Caco-2 (cell line): ENCODE data around the gene SLC47A2. TPM values are rescaled to one million over a fixed set of nuclear protein-coding genes. Genes with fewer than 3 reads are reported as not detected.

Experiments
- BruUV-seq: library from RNA; stranded (reverse); fragments of 400-500 nt; replicated peaks from 2 replicates; lab custom pipeline; 2021; lab: Mats Ljungman, UMichigan
- CTCF ChIA-PET: fragments of 300-600 bp; sonication (Branson Sonifier 250); formaldehyde crosslinking; loops from one replicate; lab custom pipeline; 2022; ENCODE audit warnings: antibody characterized with exemption; lab: Charles Lee
- POLR2A ChIA-PET: fragments of 300-600 bp; sonication (Branson Sonifier 250); formaldehyde crosslinking; loops from one replicate; lab custom pipeline; 2022; ENCODE audit warnings: antibody characterized with exemption; lab: Charles Lee
- DNase-seq, 2 experiments: peaks; one replicate each; pipeline versions ENCODE4 v3.0.0 to v3.0.0-alpha.2; 2020 to 2022
- H3K27me3 ChIP-seq: replicated peaks from 2 replicates; pipeline ENCODE4 v1.6.0; 2011; ENCODE audit warnings: low read length; ENCODE audit not compliant: control insufficient read depth, insufficient read depth
- H3K36me3 ChIP-seq: 2 replicates; pipeline ENCODE4 v1.5.1; 2011; ENCODE audit warnings: low read length; ENCODE audit not compliant: control insufficient read depth, insufficient read depth
- H3K4me1 ChIP-seq: fragments of 250-450 bp; sonication (Bioruptor Pico); 2 replicates; pipeline ENCODE4 v1.5.1; 2020; ENCODE audit warnings: mild to moderate bottlenecking
- H3K4me3 ChIP-seq: 2 replicates; pipeline ENCODE4 v1.5.1; 2011; ENCODE audit warnings: low read depth, mild to moderate bottlenecking, control low read depth, low read length
- H3K9me3 ChIP-seq: fragments of 250-450 bp; sonication (Bioruptor Pico); 2 replicates; pipeline ENCODE4 v1.5.1; 2020; ENCODE audit warnings: mild to moderate bottlenecking, moderate library complexity
- H3K27ac Mint-ChIP-seq: one replicate; pipeline ENCODE4 v1.8.0; 2022; ENCODE audit warnings: mixed read lengths; ENCODE audit not compliant: unreplicated experiment
- H3K27me3 Mint-ChIP-seq: one replicate; pipeline ENCODE4 v1.8.0; 2022; ENCODE audit warnings: mixed read lengths; ENCODE audit not compliant: insufficient read depth, unreplicated experiment
- H3K36me3 Mint-ChIP-seq: one replicate; pipeline ENCODE4 v1.8.0; 2022; ENCODE audit warnings: mild to moderate bottlenecking, mixed read lengths; ENCODE audit not compliant: insufficient read depth, unreplicated experiment
- H3K4me1 Mint-ChIP-seq: one replicate; pipeline ENCODE4 v1.8.0; 2022; ENCODE audit warnings: low read depth, mixed read lengths; ENCODE audit not compliant: unreplicated experiment
- H3K4me3 Mint-ChIP-seq: one replicate; pipeline ENCODE4 v1.8.0; 2022; ENCODE audit warnings: mild to moderate bottlenecking, moderate library complexity, mixed read lengths; ENCODE audit not compliant: unreplicated experiment
- H3K9me3 Mint-ChIP-seq: one replicate; pipeline ENCODE4 v1.8.0; 2022; ENCODE audit warnings: mixed read lengths; ENCODE audit not compliant: unreplicated experiment
- CTCF ChIP-seq, 2 experiments: fragments of 200-600 bp in 1 of 2; IDR thresholded peaks; 1 replicate in 1 of 2; 2 replicates in 1 of 2; pipeline versions ENCODE4 v1.5.1 to v1.8.0; 2011 to 2022; ENCODE audit warnings: antibody characterized with exemption in 1 of 2, control low read depth in 1 of 2, inconsistent platforms in 1 of 2, low read depth in 1 of 2, low read length in 1 of 2, mild to moderate bottlenecking in 1 of 2, moderate library complexity in 1 of 2; ENCODE audit not compliant: insufficient read depth in 1 of 2, severe bottlenecking in 1 of 2, unreplicated experiment in 1 of 2
- intact Hi-C: fragments of 100-400 bp; cut with micrococcal nuclease; formaldehyde crosslinking; loops from one replicate; pipeline ENCODE4 v1.10.0; 2022; ENCODE audit not compliant: unreplicated experiment
- total RNA-seq: library from RNA; stranded (reverse); gene quantifications from 2 replicates; pipeline ENCODE4 v1.2.3, GENCODE V29; 2022

SLC47A2 gene
- total RNA-seq, 1 experiment from 2014 or later, result 0.20 TPM

GRCh38 chr17:19763416-19763815, 47.0 kb upstream of the SLC47A2 start:
- CTCF ChIA-PET, result interaction anchor here (1.7 to 2.6 kb wide), 3 partner anchors 115 to 401 kb away, joined by 4 to 20 read pairs (median 7); partner anchors contain the start of genes ALDH3A2 and B9D1
- no peaks in the 10 kb centered on the region for H3K36me3 ChIP-seq
- no peaks in the 10 kb centered on the region for H3K36me3 Mint-ChIP-seq
- H3K9me3 Mint-ChIP-seq, result no peaks in the 10 kb centered on the region
- no peaks in the 10 kb centered on the region for H3K9me3 ChIP-seq
- H3K4me3 Mint-ChIP-seq, result no peak overlapping the region
- H3K4me3 ChIP-seq, result no peak overlapping the region
- H3K27me3 ChIP-seq, result no peaks in the 10 kb centered on the region
- no peaks in the 10 kb centered on the region for H3K27me3 Mint-ChIP-seq
- POLR2A ChIA-PET, result no interaction called here
- no peaks in the 10 kb centered on the region for H3K4me1 Mint-ChIP-seq
- DNase-seq, result peak in 1 of 2 experiments; percentile 21
- no peak overlapping the region for H3K27ac Mint-ChIP-seq
- TF ChIP-seq CTCF (IDR thresholded peaks at IDR 0.05; ENCODE audit: insufficient read depth in 1 of 2, low read depth in 1 of 2, low read length in 1 of 2, severe bottlenecking in 1 of 2, unreplicated experiment in 1 of 2), result no peak
- 0 out of 2 replicates have a peak, but pooled peaks cover 7% of the 10 kb centered on the region for H3K4me1 ChIP-seq
- intact Hi-C loops, result loop anchor here (5.0 kb wide), 1 partner anchor 61 kb away; no protein-coding TSS in a partner anchor
- no TSS peak for BruUV-seq

GRCh38 chr17:19762515-19762961, 46.2 kb upstream of the SLC47A2 start:
- peak; percentile 71 to 78 for DNase-seq
- no peaks in the 10 kb centered on the region for H3K27me3 Mint-ChIP-seq
- no peak overlapping the region for H3K4me3 ChIP-seq
- H3K4me1 ChIP-seq, result 0 out of 2 replicates have a peak, but pooled peaks cover 7% of the 10 kb centered on the region
- no peaks in the 10 kb centered on the region for H3K27me3 ChIP-seq
- H3K9me3 Mint-ChIP-seq, result no peaks in the 10 kb centered on the region
- no peaks in the 10 kb centered on the region for H3K4me1 Mint-ChIP-seq
- H3K27ac Mint-ChIP-seq, result no peak overlapping the region
- ChIA-PET CTCF (interaction anchor here (0.6 to 2.6 kb wide), 15 partner anchors 9 to 400 kb away, joined by 3 to 20 read pairs (median 4); partner anchors contain the start of genes ALDH3A2 and B9D1), POLR2A (interaction anchor here (1.0 kb wide), 1 partner anchor 114 kb away, joined by 5 read pairs; the partner anchor contains the start of gene ALDH3A2)
- H3K9me3 ChIP-seq, result no peaks in the 10 kb centered on the region
- intact Hi-C loops, result loop anchor here (1.0 to 5.0 kb wide), 2 partner anchors 60 to 248 kb away; no protein-coding TSS in a partner anchor
- H3K36me3 Mint-ChIP-seq, result no peaks in the 10 kb centered on the region
- TF ChIP-seq CTCF (IDR thresholded peaks at IDR 0.05; ENCODE audit: insufficient read depth in 1 of 2, low read depth in 1 of 2, low read length in 1 of 2, severe bottlenecking in 1 of 2, unreplicated experiment in 1 of 2), result peak; percentile 77 to 78
- H3K4me3 Mint-ChIP-seq, result no peak overlapping the region
- no TSS peak for BruUV-seq
- H3K36me3 ChIP-seq, result no peaks in the 10 kb centered on the region

GRCh38 chr17:19760746-19761145, 44.4 kb upstream of the SLC47A2 start:
- H3K36me3 Mint-ChIP-seq, result no peaks in the 10 kb centered on the region
- BruUV-seq, result no TSS peak
- Histone ChIP-seq H3K27me3 (no peaks in the 10 kb centered on the region), H3K36me3 (no peaks in the 10 kb centered on the region), H3K4me1 (no peaks in the 10 kb centered on the region), H3K4me3 (no peak overlapping the region), H3K9me3 (no peaks in the 10 kb centered on the region)
- no peak for DNase-seq
- H3K27me3 Mint-ChIP-seq, result no peaks in the 10 kb centered on the region
- intact Hi-C loops, result loop anchor here (5.0 kb wide), 1 partner anchor 58 kb away; no protein-coding TSS in a partner anchor
- no peak overlapping the region for H3K4me3 Mint-ChIP-seq
- H3K4me1 Mint-ChIP-seq, result no peaks in the 10 kb centered on the region
- no peaks in the 10 kb centered on the region for H3K9me3 Mint-ChIP-seq
- H3K27ac Mint-ChIP-seq, result no peak overlapping the region
- no peak for TF ChIP-seq CTCF (IDR thresholded peaks at IDR 0.05; ENCODE audit: insufficient read depth in 1 of 2, low read depth in 1 of 2, low read length in 1 of 2, severe bottlenecking in 1 of 2, unreplicated experiment in 1 of 2)
- ChIA-PET POLR2A (no interaction called here), CTCF (no interaction called here)
